ENCODE data around the gene ZNF835.
A peak's percentile ranks its signal among the peaks of the same experiment; 100 is the strongest.

The ZNF835 gene

DNA sequence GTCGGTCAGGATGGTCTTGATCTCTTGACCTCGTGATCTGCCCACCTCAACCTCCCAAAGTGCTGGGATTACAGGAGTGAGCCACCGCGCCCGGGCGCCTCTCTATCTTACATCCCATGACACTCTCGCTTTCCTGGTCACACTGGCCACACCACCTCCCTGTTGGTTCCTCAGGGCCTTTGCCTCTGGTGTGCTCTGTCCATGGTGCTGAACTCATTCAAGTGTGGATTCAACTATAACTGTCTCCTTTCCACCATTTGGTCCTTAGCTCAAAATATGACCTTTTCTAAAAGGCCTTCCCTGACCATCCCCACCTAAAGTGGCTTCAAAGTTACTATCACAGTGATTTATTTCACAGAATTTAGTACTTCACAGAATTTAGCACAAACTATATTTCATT, 32.3 kb downstream of the ZNF835 start:
- no peaks in the 10 kb centered on the region for H3K9me3 ChIP-seq (ENCODE audit: insufficient read depth, low read length)
- peak; percentile 35 for DNase-seq (ENCODE audit: low read depth, low spot score)
- H3K9ac ChIP-seq (ENCODE audit: insufficient read length, low read depth), result no peak overlapping the region

DNA sequence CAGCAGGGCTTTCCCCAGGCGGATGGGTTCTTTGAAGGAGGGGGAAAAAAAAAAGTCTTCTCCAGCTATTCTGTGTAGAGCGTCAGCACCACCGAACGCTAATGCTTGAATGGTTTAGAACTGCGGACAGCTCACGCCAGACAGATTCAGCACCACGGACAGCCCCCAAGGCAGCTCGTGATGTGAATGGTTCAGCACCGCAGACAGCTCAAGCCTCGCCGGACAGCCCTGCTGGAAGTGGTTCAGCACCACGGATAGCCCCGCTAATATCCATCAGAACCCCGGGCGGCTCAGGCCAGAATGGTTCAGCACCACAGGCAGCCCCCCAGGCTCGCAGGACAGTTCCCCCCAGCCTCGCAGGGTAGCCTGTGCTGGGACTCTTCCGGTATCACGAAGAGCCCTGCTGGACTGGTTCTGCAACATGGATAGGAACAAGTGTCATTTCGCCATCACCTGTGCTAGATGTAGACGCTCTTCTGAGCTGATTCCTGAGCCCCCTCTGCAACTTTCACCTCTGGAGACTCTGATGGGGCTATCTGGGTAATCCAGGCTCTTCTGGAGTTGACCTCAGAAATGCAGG, 33.5 kb downstream of the ZNF835 start:
- DNase-seq (ENCODE audit: low read depth, low spot score), result peak; percentile 86
- H3K9me3 ChIP-seq (ENCODE audit: insufficient read depth, low read length), result 0 out of 2 replicates have a peak, but pooled peaks cover 5% of the 10 kb centered on the region
- TF ChIP-seq YY1 (IDR thresholded peaks at IDR 0.05; ENCODE audit: insufficient read depth, insufficient read length), result no peak
- TF ChIP-seq SUZ12 (IDR thresholded peaks at IDR 0.05; ENCODE audit: extremely low read depth, insufficient read depth, insufficient read length), result no peak
- no peak for TF ChIP-seq ZNF274 (IDR thresholded peaks at IDR 0.05; ENCODE audit: low read depth, low read length)

More for the DNA sequence above, 32.3 kb downstream of the ZNF835 start:
- no peaks in the 10 kb centered on the region for H3K36me3 ChIP-seq (ENCODE audit: insufficient read depth, insufficient read length, low read length)
- no peak overlapping the region for H3K4me3 ChIP-seq (ENCODE audit: insufficient read length, low read depth)
- no peak for TF ChIP-seq YY1 (IDR thresholded peaks at IDR 0.05; ENCODE audit: insufficient read depth, insufficient read length)
- TF ChIP-seq SUZ12 (IDR thresholded peaks at IDR 0.05; ENCODE audit: extremely low read depth, insufficient read depth, insufficient read length), result no peak
- no peak for TF ChIP-seq ZNF274 (IDR thresholded peaks at IDR 0.05; ENCODE audit: low read depth, low read length)
- H3K27me3 ChIP-seq (ENCODE audit: insufficient read depth, insufficient read length), result peaks cover 40% of the 10 kb centered on the region
- H3K4me1 ChIP-seq (ENCODE audit: insufficient read depth, insufficient read length), result no peaks in the 10 kb centered on the region

DNA sequence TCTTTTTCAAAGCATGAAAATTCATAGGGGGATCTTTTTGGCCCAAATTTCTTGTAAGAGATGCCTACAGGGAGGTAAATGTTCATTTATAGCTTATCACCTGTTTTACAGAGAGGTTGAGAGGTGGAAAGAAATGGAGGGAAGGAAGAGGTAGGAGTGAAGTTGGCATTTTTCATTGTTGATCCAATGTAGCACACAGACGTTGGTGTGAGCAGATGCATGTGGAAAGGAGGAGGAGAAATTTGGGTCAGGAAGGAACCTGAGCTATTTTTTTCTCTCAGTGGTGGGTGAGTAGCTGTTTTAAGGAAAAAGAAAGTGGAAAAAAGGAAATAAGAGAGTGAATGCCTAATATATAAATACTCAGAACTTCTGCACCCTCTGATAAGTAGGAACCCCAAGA, 38.5 kb downstream of the ZNF835 start:
- no peaks in the 10 kb centered on the region for H3K27me3 ChIP-seq (ENCODE audit: insufficient read depth, insufficient read length)
- H3K4me3 ChIP-seq (ENCODE audit: insufficient read length, low read depth), result no peak overlapping the region
- no peaks in the 10 kb centered on the region for H3K36me3 ChIP-seq (ENCODE audit: insufficient read depth, insufficient read length, low read length)
- no peak overlapping the region for H3K9ac ChIP-seq (ENCODE audit: insufficient read length, low read depth)
- H3K4me1 ChIP-seq (ENCODE audit: insufficient read depth, insufficient read length), result no peaks in the 10 kb centered on the region
- no peak for DNase-seq (ENCODE audit: low read depth, low spot score)
- 0 out of 2 replicates have a peak, but pooled peaks cover 5% of the 10 kb centered on the region for H3K9me3 ChIP-seq (ENCODE audit: insufficient read depth, low read length)
- TF ChIP-seq SUZ12 (IDR thresholded peaks at IDR 0.05; ENCODE audit: extremely low read depth, insufficient read depth, insufficient read length), result no peak
- no peak for TF ChIP-seq ZNF274 (IDR thresholded peaks at IDR 0.05; ENCODE audit: low read depth, low read length)

More for the DNA sequence above, 33.5 kb downstream of the ZNF835 start:
- Histone ChIP-seq H3K9ac (ENCODE audit: insufficient read length, low read depth) (no peak overlapping the region), H3K4me1 (ENCODE audit: insufficient read depth, insufficient read length) (no peaks in the 10 kb centered on the region), H3K4me3 (ENCODE audit: insufficient read length, low read depth) (no peak overlapping the region), H3K36me3 (ENCODE audit: insufficient read depth, insufficient read length, low read length) (no peaks in the 10 kb centered on the region), H3K27me3 (ENCODE audit: insufficient read depth, insufficient read length) (peaks cover 28% of the 10 kb centered on the region)

GRCh38 chr19:56625708-56626107, 45.8 kb downstream of the ZNF835 start:
- no peak for DNase-seq (ENCODE audit: low read depth, low spot score)
- H3K9ac ChIP-seq (ENCODE audit: insufficient read length, low read depth), result no peak overlapping the region
- no peaks in the 10 kb centered on the region for H3K9me3 ChIP-seq (ENCODE audit: insufficient read depth, low read length)
- peaks cover 47% of the 10 kb centered on the region for H3K36me3 ChIP-seq (ENCODE audit: insufficient read depth, insufficient read length, low read length)
- no peak overlapping the region for H3K4me3 ChIP-seq (ENCODE audit: insufficient read length, low read depth)
- no peaks in the 10 kb centered on the region for H3K27me3 ChIP-seq (ENCODE audit: insufficient read depth, insufficient read length)
- no peaks in the 10 kb centered on the region for H3K4me1 ChIP-seq (ENCODE audit: insufficient read depth, insufficient read length)
- no peak for TF ChIP-seq YY1 (IDR thresholded peaks at IDR 0.05; ENCODE audit: insufficient read depth, insufficient read length)
- TF ChIP-seq SUZ12 (IDR thresholded peaks at IDR 0.05; ENCODE audit: extremely low read depth, insufficient read depth, insufficient read length), result no peak
- TF ChIP-seq ZNF274 (IDR thresholded peaks at IDR 0.05; ENCODE audit: low read depth, low read length), result no peak

DNA sequence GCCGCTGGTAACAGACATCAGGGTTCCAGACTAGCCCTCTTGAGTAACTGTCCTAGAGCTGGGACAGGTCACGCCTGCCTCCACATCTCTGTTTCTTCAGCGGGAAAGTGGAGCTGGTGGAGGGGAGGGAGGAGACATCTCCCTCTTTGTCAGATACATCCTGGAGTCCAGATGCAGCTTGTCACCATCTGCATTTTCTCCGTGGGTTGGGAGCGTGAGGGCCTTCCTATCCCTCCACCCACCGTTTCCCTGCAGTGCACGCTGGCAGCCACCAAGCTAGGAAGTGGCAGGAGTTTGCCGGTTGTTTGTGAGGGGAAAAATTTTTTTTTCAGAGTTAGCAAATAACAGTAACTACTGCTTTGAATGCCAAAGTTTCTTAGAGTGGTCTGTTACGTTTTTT, 48.6 kb downstream of the ZNF835 start:
- Histone ChIP-seq H3K4me3 (ENCODE audit: insufficient read length, low read depth) (no peak overlapping the region), H3K27me3 (ENCODE audit: insufficient read depth, insufficient read length) (no peaks in the 10 kb centered on the region), H3K9ac (ENCODE audit: insufficient read length, low read depth) (no peak overlapping the region), H3K4me1 (ENCODE audit: insufficient read depth, insufficient read length) (no peaks in the 10 kb centered on the region), H3K36me3 (ENCODE audit: insufficient read depth, insufficient read length, low read length) (peaks cover 50% of the 10 kb centered on the region), H3K9me3 (ENCODE audit: insufficient read depth, low read length) (no peaks in the 10 kb centered on the region)
- no peak for TF ChIP-seq YY1 (IDR thresholded peaks at IDR 0.05; ENCODE audit: insufficient read depth, insufficient read length)
- TF ChIP-seq ZNF274 (IDR thresholded peaks at IDR 0.05; ENCODE audit: low read depth, low read length), result no peak
- TF ChIP-seq SUZ12 (IDR thresholded peaks at IDR 0.05; ENCODE audit: extremely low read depth, insufficient read depth, insufficient read length), result no peak
- no peak for DNase-seq (ENCODE audit: low read depth, low spot score)

- Histone ChIP-seq H3K9ac (ENCODE audit: insufficient read length, low read depth) (no peak overlapping the region), H3K4me3 (ENCODE audit: insufficient read length, low read depth) (no peak overlapping the region), H3K9me3 (ENCODE audit: insufficient read depth, low read length) (no peaks in the 10 kb centered on the region), H3K27me3 (ENCODE audit: insufficient read depth, insufficient read length) (no peaks in the 10 kb centered on the region), H3K36me3 (ENCODE audit: insufficient read depth, insufficient read length, low read length) (peaks cover 56% of the 10 kb centered on the region), H3K4me1 (ENCODE audit: insufficient read depth, insufficient read length) (no peaks in the 10 kb centered on the region)
- no peak for DNase-seq (ENCODE audit: low read depth, low spot score)
- TF ChIP-seq YY1 (IDR thresholded peaks at IDR 0.05; ENCODE audit: insufficient read depth, insufficient read length) (no peak), ZNF274 (IDR thresholded peaks at IDR 0.05; ENCODE audit: low read depth, low read length) (no peak), SUZ12 (IDR thresholded peaks at IDR 0.05; ENCODE audit: extremely low read depth, insufficient read depth, insufficient read length) (no peak)
These were observed 49.2 kb downstream of the ZNF835 start for GRCh38 chr19:56622374-56622773.

DNA sequence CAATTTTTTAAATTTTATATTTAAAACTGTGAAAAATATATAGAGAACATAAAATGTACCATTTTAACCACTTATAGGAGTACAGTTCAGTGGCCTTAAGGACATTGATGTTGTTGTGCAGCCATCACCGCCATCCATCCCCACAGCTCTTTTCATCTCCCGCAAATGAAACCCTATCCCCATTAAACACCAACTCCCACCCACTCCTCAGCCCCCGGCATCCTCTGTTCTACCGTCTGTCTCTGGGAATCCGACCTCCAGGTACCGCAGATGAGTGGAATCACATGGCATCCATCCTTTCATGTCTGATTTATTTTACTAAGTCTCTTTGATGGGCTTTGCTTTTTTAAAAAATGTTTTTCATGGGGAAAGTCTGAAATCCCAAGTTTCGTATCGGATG, 52.4 kb downstream of the ZNF835 start:
- no peaks in the 10 kb centered on the region for H3K27me3 ChIP-seq (ENCODE audit: insufficient read depth, insufficient read length)
- DNase-seq (ENCODE audit: low read depth, low spot score), result no peak
- H3K4me3 ChIP-seq (ENCODE audit: insufficient read length, low read depth), result no peak overlapping the region
- no peaks in the 10 kb centered on the region for H3K4me1 ChIP-seq (ENCODE audit: insufficient read depth, insufficient read length)
- H3K9me3 ChIP-seq (ENCODE audit: insufficient read depth, low read length), result no peaks in the 10 kb centered on the region
- no peak for TF ChIP-seq SUZ12 (IDR thresholded peaks at IDR 0.05; ENCODE audit: extremely low read depth, insufficient read depth, insufficient read length)
- no peak for TF ChIP-seq YY1 (IDR thresholded peaks at IDR 0.05; ENCODE audit: insufficient read depth, insufficient read length)
- no peak for TF ChIP-seq ZNF274 (IDR thresholded peaks at IDR 0.05; ENCODE audit: low read depth, low read length)
- H3K36me3 ChIP-seq (ENCODE audit: insufficient read depth, insufficient read length, low read length), result peaks cover 42% of the 10 kb centered on the region
- H3K9ac ChIP-seq (ENCODE audit: insufficient read length, low read depth), result no peak overlapping the region
